ENCODE data around the gene KBTBD6. TPM values are rescaled to one million over a fixed set of nuclear protein-coding genes. Genes with fewer than 3 reads are reported as not detected.
"Not testable (repeated sequence)": the region's sequence is repeated elsewhere in the genome, so short reads cannot be mapped to it uniquely, and the experiment has no call there.

The KBTBD6 gene
- total RNA-seq, 3 donors from 2014 or later: 4.6 to 10.0 (median 8.2) TPM

- H3K4me3 ChIP-seq: no peak overlapping the region
- DNase-seq (ENCODE audit: low spot score in 2 of 2): no peak
- TF ChIP-seq POLR2AphosphoS5 (IDR thresholded peaks at IDR 0.05) (no peak), POLR2A (IDR thresholded peaks at IDR 0.05) (no peak), CTCF (IDR thresholded peaks at IDR 0.05) (no peak)
- no peaks in the 10 kb centered on the region for H3K36me3 ChIP-seq
- peak overlapping the region; percentile 15 to 52 for H3K27ac ChIP-seq
- no peaks in the 10 kb centered on the region for H3K27me3 ChIP-seq
- H3K9me3 ChIP-seq: peaks cover 0 to 27% of the 10 kb centered on the region in 2 donors
- intact Hi-C loops (cut with DNase I; ENCODE audit: low total_unique reads): no loop called here
- H3K4me1 ChIP-seq: no peaks in the 10 kb centered on the region
These were observed 45.0 kb upstream of the KBTBD6 start for GRCh38 chr13:41177616-41178015.

- DNase-seq (ENCODE audit: low spot score in 2 of 2); H3K27me3 ChIP-seq; H3K4me1 ChIP-seq; H3K4me3 ChIP-seq; H3K36me3 ChIP-seq; H3K27ac ChIP-seq; intact Hi-C loops (cut with DNase I; ENCODE audit: low total_unique reads): not testable (repeated sequence)
- H3K9me3 ChIP-seq: peaks cover 0 to 27% of the 10 kb centered on the region in 2 donors
These were observed 43.0 kb upstream of the KBTBD6 start for GRCh38 chr13:41175576-41175975.

GRCh38 chr13:41162151-41162550 is 29.5 kb upstream of the KBTBD6 start:
- H3K27ac ChIP-seq: no peak overlapping the region
- no peak for TF ChIP-seq POLR2AphosphoS5 (IDR thresholded peaks at IDR 0.05)
- no peak for TF ChIP-seq POLR2A (IDR thresholded peaks at IDR 0.05)
- TF ChIP-seq CTCF (IDR thresholded peaks at IDR 0.05): no peak
- DNase-seq (ENCODE audit: low spot score in 2 of 2): no peak
- H3K36me3 ChIP-seq: no peaks in the 10 kb centered on the region
- no peak overlapping the region for H3K4me3 ChIP-seq
- no peaks in the 10 kb centered on the region for H3K27me3 ChIP-seq
- no peaks in the 10 kb centered on the region for H3K9me3 ChIP-seq
- intact Hi-C loops (cut with DNase I; ENCODE audit: low total_unique reads): no loop called here
- H3K4me1 ChIP-seq: no peaks in the 10 kb centered on the region

- no peak for DNase-seq (ENCODE audit: low spot score in 2 of 2)
- Histone ChIP-seq H3K27ac (no peak overlapping the region), H3K36me3 (no peaks in the 10 kb centered on the region), H3K4me3 (no peak overlapping the region), H3K4me1 (no peaks in the 10 kb centered on the region), H3K27me3 (no peaks in the 10 kb centered on the region), H3K9me3 (no peaks in the 10 kb centered on the region)
- intact Hi-C loops (cut with DNase I; ENCODE audit: low total_unique reads): no loop called here
- no peak for TF ChIP-seq POLR2A (IDR thresholded peaks at IDR 0.05)
- no peak for TF ChIP-seq CTCF (IDR thresholded peaks at IDR 0.05)
- TF ChIP-seq POLR2AphosphoS5 (IDR thresholded peaks at IDR 0.05): no peak
These were observed 26.6 kb upstream of the KBTBD6 start for GRCh38 chr13:41159174-41159573.

- no peaks in the 10 kb centered on the region for H3K4me1 ChIP-seq
- DNase-seq (ENCODE audit: low spot score in 2 of 2): no peak
- no peak overlapping the region for H3K27ac ChIP-seq
- peaks cover 2 to 5% of the 10 kb centered on the region in 2 donors for H3K9me3 ChIP-seq
- intact Hi-C loops (cut with DNase I; ENCODE audit: low total_unique reads): no loop called here
- H3K4me3 ChIP-seq: no peak overlapping the region
- no peaks in the 10 kb centered on the region for H3K27me3 ChIP-seq
- no peaks in the 10 kb centered on the region for H3K36me3 ChIP-seq
- no peak for TF ChIP-seq POLR2AphosphoS5 (IDR thresholded peaks at IDR 0.05)
- TF ChIP-seq POLR2A (IDR thresholded peaks at IDR 0.05): no peak
- no peak for TF ChIP-seq CTCF (IDR thresholded peaks at IDR 0.05)
These were observed 24.6 kb upstream of the KBTBD6 start for GRCh38 chr13:41157048-41157717.
